K562 (cell line): ENCODE data around the gene JPT1. TPM values are rescaled to one million over a fixed set of nuclear protein-coding genes. Genes with fewer than 3 reads are reported as not detected.

Experiments
- AFF4 ChIP-seq: sonication (generic); formaldehyde crosslinking; IDR thresholded peaks from 2 replicates; pipeline ENCODE4 v1.8.0; 2023; ENCODE audit warnings: mild to moderate bottlenecking, missing genetic modification reagents
- BACH1 ChIP-seq: fragments of 200-800 bp; sonication (Bioruptor generic); IDR thresholded peaks from 2 replicates; pipeline ENCODE4 v1.6.1; 2016; ENCODE audit warnings: missing genetic modification characterization, missing compliant biosample characterization
- BMI1 ChIP-seq: fragments of 150-350 bp; IDR thresholded peaks from 2 replicates; pipeline ENCODE4 v1.6.1; 2014; ENCODE audit warnings: low read length
- E2F5 ChIP-seq: sonication (generic); formaldehyde crosslinking; IDR thresholded peaks from 2 replicates; pipeline ENCODE4 v1.8.0; 2022; ENCODE audit warnings: mild to moderate bottlenecking, missing genetic modification reagents
- ESRRA ChIP-seq: fragments of 450-650 bp; IDR thresholded peaks from 2 replicates; pipeline ENCODE4 v1.6.1; 2014; ENCODE audit warnings: low read depth, mild to moderate bottlenecking, moderate library complexity, borderline replicate concordance
- FIP1L1 ChIP-seq: fragments of 200-400 bp; formaldehyde crosslinking; IDR thresholded peaks from 2 replicates; pipeline ENCODE4 v1.6.1; 2018; ENCODE audit warnings: mild to moderate bottlenecking, low read depth, low read length; ENCODE audit not compliant: poor library complexity, severe bottlenecking
- NR1H2 ChIP-seq: sonication (generic); formaldehyde crosslinking; IDR thresholded peaks from 2 replicates; pipeline ENCODE4 v1.4.0; 2020; ENCODE audit warnings: mild to moderate bottlenecking, missing genetic modification reagents
- SMAD4 ChIP-seq: fragments of 250-450 bp; sonication (Bioruptor Pico); conservative IDR thresholded peaks from 2 replicates; pipeline ENCODE4 v1.8.0; 2021; ENCODE audit warnings: inconsistent platforms, mild to moderate bottlenecking, moderate library complexity
- SMARCA4 ChIP-seq: fragments of 450-650 bp; IDR thresholded peaks from 2 replicates; pipeline ENCODE4 v1.6.1; 2016
- TEAD1 ChIP-seq, 2 experiments: fragments of 450-650 bp in 1 of 2; sonication (generic) in 1 of 2; formaldehyde crosslinking; IDR thresholded peaks; 2 replicates each; pipeline versions ENCODE4 v1.4.0 to v1.8.0; 2020 to 2022; ENCODE audit warnings: mild to moderate bottlenecking in 2 of 2, missing genetic modification reagents in 1 of 2
- YBX1 ChIP-seq: fragments of 450-650 bp; IDR thresholded peaks from 2 replicates; pipeline ENCODE4 v1.7.1; 2016; ENCODE audit warnings: mild to moderate bottlenecking
- ZNF121 ChIP-seq: sonication (generic); formaldehyde crosslinking; conservative IDR thresholded peaks from 2 replicates; pipeline ENCODE4 v1.8.0; 2022; ENCODE audit warnings: missing genetic modification reagents
- ZNF197 ChIP-seq: fragments of 200-800 bp; sonication (Bioruptor generic); IDR thresholded peaks from 2 replicates; pipeline ENCODE4 v1.6.1; 2016; ENCODE audit warnings: low read depth, missing genetic modification characterization, missing compliant biosample characterization
- ZNF212 ChIP-seq: fragments of 450-650 bp; formaldehyde crosslinking; IDR thresholded peaks from 2 replicates; pipeline ENCODE4 v1.4.0; 2020; ENCODE audit warnings: mild to moderate bottlenecking
- polyA plus RNA-seq, 8 experiments: library from polyadenylated mRNA; depleted of rRNA in 4 of 8; stranded (reverse) in 5 of 8; unstranded in 3 of 8; fragments of >200 nt; fragmentation: Nextera tagmentation in 2 of 8; fragmentation: Illumina TruSeq in 1 of 8; extraction: Ambion mirVana in 2 of 8; extraction: Trizol in 1 of 8; gene quantifications; 2 replicates each; pipeline versions ENCODE4 v1.2.1 to v1.2.3, GENCODE V29; 2011 to 2014; ENCODE audit warnings: inconsistent platforms in 1 of 8, missing spikeins in 1 of 8
- total RNA-seq, 7 experiments: library from RNA; depleted of rRNA in 6 of 7; stranded (reverse); fragments of >200 nt in 6 of 7; fragmentation: Illumina TruSeq in 2 of 7; extraction: Trizol in 2 of 7; gene quantifications; 2 replicates each; pipeline versions ENCODE4 v1.2.1 to v1.2.3, GENCODE V29; 2011 to 2021; ENCODE audit warnings: low replicate concordance in 1 of 7
- TF ChIP-seq, protein P1 (sequence below): fragments of 200-800 bp; sonication (Bioruptor generic); IDR thresholded peaks from 2 replicates; pipeline ENCODE4 v1.6.1; 2016; ENCODE audit warnings: missing genetic modification characterization, missing compliant biosample characterization
- TF ChIP-seq, protein P2 (sequence below): fragments of 450-650 bp; IDR thresholded peaks from one replicate; pipeline ENCODE4 v1.6.1; 2018; ENCODE audit warnings: mild to moderate bottlenecking, moderate library complexity; ENCODE audit not compliant: partially characterized antibody

Gene JPT1
- total and polyA plus RNA-seq, 9 of the 15 experiments (the other 6 are each of a cell fraction or from before 2014, with no cell fraction given), result 56.7 to 292 (median 144) TPM

DNA sequence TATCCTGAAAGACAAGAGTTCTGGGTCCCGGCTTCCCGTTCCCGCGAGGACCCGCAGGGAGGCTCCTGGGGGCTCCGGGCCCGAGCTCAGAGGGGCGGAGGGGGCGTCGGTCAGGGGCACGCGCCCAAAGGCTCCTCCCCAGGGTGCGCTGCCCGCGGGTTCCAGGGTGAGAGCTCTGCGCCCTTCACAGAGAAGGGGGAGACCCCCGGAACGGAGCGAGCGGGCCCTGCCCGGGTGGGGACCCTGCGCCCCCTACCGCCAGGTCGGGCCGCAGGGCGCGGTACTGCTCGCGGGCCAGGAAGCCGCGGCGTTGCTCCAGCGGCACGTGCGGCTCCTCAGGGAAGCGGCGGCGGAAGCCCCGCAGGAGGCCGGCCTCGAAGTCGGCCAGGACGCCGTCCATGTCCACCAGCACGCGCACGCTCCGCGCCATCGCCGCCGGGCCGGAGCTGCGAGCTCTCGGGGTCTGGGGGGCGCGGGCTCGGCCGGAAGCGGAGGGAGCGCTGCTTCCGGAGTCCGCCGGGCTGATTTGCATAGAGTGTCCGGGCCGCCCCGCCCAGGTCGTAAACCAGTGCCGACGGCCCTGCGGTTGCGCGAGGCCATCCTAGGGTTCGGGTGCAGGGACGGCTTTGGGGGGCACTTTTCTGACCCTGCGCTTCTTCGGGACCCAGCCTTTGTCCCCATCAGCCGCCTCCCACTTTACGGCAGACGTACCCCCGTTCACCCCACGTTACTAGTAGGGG, 22.9 kb downstream of the JPT1 start, which contains the start of gene NT5C (continued):
- 0 out of 2 replicates have a peak, but pooled peaks have one; percentile 17 for TF ChIP-seq BMI1
- no peak for TF ChIP-seq ZNF212 (CRISPR knock-in tag)
- TF ChIP-seq, protein P1, sequence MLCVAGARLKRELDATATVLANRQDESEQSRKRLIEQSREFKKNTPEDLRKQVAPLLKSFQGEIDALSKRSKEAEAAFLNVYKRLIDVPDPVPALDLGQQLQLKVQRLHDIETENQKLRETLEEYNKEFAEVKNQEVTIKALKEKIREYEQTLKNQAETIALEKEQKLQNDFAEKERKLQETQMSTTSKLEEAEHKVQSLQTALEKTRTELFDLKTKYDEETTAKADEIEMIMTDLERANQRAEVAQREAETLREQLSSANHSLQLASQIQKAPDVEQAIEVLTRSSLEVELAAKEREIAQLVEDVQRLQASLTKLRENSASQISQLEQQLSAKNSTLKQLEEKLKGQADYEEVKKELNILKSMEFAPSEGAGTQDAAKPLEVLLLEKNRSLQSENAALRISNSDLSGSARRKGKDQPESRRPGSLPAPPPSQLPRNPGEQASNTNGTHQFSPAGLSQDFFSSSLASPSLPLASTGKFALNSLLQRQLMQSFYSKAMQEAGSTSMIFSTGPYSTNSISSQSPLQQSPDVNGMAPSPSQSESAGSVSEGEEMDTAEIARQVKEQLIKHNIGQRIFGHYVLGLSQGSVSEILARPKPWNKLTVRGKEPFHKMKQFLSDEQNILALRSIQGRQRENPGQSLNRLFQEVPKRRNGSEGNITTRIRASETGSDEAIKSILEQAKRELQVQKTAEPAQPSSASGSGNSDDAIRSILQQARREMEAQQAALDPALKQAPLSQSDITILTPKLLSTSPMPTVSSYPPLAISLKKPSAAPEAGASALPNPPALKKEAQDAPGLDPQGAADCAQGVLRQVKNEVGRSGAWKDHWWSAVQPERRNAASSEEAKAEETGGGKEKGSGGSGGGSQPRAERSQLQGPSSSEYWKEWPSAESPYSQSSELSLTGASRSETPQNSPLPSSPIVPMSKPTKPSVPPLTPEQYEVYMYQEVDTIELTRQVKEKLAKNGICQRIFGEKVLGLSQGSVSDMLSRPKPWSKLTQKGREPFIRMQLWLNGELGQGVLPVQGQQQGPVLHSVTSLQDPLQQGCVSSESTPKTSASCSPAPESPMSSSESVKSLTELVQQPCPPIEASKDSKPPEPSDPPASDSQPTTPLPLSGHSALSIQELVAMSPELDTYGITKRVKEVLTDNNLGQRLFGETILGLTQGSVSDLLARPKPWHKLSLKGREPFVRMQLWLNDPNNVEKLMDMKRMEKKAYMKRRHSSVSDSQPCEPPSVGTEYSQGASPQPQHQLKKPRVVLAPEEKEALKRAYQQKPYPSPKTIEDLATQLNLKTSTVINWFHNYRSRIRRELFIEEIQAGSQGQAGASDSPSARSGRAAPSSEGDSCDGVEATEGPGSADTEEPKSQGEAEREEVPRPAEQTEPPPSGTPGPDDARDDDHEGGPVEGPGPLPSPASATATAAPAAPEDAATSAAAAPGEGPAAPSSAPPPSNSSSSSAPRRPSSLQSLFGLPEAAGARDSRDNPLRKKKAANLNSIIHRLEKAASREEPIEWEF, result no peak
- TF ChIP-seq E2F5 (CRISPR knock-in tag), result no peak
- TF ChIP-seq, protein P2, sequence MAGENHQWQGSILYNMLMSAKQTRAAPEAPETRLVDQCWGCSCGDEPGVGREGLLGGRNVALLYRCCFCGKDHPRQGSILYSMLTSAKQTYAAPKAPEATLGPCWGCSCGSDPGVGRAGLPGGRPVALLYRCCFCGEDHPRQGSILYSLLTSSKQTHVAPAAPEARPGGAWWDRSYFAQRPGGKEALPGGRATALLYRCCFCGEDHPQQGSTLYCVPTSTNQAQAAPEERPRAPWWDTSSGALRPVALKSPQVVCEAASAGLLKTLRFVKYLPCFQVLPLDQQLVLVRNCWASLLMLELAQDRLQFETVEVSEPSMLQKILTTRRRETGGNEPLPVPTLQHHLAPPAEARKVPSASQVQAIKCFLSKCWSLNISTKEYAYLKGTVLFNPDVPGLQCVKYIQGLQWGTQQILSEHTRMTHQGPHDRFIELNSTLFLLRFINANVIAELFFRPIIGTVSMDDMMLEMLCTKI, result no peak
- TF ChIP-seq ZNF197 (CRISPR knock-in tag), result peak; percentile 50; the same call in 1 of the 2 replicates
- TF ChIP-seq YBX1, result no peak
- TF ChIP-seq SMAD4, result peak; percentile 60
- no peak for TF ChIP-seq SMARCA4
- 0 out of 2 replicates have a peak, but pooled peaks have one; percentile 45 for TF ChIP-seq NR1H2 (CRISPR knock-in tag)
- TF ChIP-seq FIP1L1, result peak; percentile 90
- TF ChIP-seq AFF4 (CRISPR knock-in tag), result no peak; the same call in 1 of the 2 replicates
- TF ChIP-seq ESRRA, result peak; percentile 62; the same call in 1 of the 2 replicates
- peak; percentile 17 to 68; a peak in 3 of 4 replicates for TF ChIP-seq TEAD1 (CRISPR knock-in tag; IDR thresholded peaks at IDR 0.05)
- TF ChIP-seq ZNF121 (CRISPR knock-in tag), result no peak
- no peak for TF ChIP-seq BACH1 (tag)
